GM03348 (cell line): ENCODE measurements around the gene NCOA5.

Experiments used
- DNase-seq: peaks from one replicate; pipeline ENCODE4 v3.0.0; 2012; ENCODE audit warnings: low spot score

NCOA5 gene

DNA sequence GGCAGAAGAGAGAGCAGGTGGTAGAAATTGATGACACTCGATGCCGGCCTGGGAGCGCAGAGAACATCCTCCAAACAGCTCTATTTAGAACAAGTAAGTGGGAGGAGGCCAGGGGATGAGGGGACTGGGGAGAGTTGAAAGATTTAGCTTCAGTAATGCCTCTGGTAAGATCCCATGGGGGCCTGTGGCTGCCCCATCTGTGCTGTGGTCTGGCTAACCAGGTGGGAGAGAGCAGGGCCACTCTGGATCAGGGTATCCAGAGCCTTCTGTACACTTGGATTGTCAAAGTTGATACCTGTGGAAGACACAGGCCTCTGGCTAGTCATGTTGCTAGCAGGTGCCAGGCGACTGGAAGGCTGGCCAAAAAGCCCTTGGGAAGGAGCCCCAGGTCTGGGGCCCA is 27.6 kb downstream of the NCOA5 start:
- DNase-seq: no peak

DNA sequence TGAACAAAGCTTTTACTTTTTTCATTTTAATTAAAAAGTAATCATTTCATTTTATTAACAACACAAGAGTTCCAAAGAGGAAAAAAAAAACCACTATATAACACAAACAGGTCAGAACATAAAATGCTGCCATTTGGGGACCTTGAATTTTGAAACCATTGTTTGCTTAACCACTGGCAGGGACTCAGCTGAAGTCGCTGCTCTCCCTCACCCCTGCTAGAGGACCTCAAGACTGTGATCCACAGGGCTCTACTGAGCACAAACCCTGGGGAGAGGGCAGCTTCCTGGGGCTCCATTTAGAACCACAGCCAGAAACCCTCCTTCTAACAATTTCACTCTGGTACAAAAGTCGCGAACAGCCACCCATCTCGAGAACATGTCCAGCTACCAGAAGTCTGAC is 28.8 kb downstream of the NCOA5 start:
- DNase-seq: no peak

DNA sequence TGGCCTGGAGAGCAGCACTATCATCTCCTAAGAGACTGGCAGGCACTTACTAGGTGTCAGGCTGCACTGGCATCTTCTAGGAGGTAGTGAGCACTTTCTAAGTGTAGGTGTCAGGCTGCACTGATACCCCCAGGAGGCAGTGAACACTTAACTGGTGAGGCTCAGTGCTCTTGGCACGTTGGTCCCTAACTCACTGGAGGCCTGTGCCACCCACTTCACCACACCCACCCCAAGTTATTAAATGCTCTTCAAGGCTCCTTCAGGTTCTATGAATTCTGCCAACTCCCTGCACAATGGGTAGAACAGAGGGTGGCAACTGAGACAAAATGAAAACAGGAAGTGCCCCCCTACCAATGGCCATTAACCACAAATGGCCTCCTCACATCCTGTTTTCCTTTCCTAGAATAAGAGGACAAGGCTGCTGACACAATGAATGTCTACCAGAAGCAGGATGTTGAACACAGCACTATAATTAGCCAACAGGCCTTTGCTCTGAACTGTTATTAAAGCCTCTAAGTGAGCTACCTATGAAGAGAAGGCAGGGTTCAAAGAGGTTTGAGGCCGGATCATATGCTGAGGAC is 29.4 kb downstream of the NCOA5 start:
- no peak for DNase-seq

DNA sequence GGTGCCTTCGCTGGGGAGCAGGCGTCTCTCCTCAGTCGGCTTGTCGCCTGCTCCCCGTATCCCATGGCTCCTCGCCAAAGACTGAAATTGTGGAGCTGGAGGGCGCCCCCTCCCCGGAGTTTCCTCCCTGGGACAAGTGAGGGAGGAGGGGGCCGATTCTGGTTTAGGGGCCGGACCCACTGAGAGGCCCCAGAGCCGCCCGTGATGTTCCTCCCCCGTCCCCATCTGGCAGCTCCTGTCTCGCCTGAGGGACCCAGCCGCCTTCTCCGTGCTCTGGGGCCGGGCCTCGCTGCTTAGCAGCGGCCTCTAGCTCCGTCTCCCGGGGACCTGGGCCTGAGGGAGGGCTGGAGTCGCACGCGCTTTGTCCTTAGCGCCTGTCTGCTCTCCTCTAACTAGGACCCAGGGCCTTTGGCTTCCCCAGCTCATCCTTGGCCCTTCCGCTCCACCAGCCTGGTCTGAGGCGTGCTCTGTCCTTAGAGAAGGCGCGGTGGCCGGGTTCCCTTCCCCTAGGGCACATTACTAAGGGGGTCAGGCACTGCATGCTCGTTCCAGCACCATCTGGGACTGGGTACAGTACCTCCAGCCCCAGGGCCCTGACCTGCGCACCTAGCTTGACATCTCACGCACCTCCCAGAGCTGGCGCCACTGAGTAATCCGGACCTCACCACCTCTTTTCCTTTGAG is 31.0 kb downstream of the NCOA5 start:
- peak; percentile 31 for DNase-seq

DNA sequence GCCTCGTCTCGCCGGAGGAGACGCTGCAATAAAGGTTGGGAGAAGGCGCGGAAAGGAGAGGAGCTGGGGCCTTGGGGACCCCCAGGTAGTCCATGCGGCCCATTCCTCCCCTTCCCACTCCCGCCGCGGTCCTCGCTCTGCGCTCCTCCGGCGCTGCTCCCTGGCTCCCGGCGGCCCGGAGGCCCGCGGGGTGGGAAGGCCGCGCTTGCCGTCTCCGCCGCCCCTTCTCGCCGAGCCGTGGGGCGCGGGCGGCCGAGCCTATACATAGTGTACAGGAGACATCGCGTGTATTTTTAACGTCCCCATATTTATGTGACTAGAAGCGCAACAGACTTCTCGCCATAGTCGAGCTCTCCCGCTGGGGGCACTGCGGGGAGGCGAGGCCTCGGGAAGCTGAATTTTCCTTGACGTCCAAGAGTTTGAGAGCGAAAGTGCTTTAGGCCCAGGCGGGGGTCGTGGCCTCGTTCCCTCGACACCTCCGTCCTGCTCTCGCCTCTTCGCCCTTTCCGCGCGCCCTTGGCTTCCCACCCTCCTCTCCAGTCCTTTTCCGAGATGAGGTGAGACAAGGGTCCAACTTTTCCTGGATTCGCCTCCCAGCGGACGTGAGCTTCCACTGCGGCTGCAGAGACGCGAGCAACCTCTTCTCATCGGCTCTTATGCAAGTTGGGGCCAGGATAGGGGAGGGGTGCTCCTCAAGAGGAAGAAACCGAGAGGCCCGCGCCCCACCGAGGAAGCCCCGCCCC is 31.7 kb downstream of the NCOA5 start:
- DNase-seq: peak; percentile 68

DNA sequence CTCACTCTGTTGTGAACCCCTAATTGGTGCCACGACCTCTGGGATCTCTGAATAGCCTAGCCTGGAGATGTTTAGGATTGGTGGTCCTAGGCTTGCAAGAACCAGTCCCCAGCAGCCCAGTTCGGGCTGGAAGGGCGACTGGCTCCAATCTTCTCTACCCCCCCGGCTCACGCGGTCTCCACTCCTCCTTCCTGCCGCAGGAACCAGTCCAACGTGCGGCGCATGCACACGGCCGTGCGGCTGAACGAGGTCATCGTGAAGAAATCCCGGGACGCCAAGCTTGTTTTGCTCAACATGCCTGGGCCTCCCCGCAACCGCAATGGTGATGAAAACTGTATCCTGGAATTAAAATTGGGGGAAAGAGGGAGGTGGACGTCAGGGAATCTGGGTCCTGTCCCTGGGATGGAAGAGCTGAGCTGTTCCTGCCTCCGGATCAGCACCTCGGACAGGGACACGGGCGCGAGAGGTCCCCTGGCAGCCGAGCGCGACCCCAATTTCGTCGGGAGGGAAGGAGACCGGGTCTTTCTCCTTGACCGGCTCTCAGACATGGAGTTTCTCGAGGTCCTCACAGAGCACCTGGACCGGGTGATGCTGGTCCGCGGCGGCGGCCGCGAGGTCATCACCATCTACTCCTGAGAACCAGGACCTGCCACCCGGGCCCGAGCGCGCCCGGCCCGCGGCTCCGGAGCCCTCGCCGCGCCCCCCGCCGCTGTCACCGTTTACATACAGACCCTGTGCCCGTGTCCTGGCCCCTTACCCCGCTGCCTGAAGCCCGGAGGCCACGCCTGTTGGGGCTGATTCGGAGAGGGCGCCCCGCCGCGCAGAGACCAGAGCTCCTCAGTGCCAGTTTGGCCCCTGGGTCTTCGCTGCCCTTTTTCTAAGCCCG is 32.5 kb downstream of the NCOA5 start:
- peak; percentile 80 for DNase-seq

DNA sequence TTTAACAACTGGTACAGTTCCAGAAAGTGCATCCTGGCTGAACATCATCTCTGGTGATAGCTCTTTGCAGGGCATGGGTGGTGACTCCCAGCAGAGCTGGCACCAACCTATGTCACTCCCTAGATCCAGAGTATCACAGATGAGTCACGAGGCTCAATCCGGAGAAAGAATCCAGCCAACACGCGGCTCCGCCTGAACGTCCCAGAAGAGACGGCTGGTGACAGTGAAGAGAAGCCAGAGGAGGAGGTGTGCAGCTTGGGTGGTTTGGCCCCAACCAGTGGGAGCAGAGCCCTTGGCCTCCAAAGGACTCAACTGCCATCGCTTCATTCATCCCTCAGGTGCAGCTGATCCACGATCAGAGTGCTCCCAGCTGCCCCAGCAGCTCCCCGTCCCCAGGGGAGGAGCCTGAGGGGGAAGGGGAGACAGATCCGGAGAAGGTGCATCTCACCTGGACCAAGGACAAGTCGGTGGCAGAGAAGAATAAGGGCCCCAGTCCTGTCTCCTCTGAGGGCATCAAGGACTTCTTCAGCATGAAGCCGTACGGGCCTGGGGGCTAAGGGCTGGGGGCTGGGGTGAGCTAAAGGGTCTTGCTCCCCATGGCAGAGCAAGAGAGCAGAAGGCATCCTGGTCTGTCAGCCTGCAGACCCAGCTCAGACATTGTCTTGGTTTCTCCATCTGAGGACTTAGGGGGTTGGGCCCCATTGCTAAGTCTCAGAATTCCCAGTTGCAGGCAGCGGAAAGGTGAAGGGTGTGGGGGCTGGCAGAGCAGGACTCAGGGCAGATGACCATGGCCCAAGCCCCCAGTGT is 33.5 kb downstream of the NCOA5 start:
- DNase-seq: no peak

DNA sequence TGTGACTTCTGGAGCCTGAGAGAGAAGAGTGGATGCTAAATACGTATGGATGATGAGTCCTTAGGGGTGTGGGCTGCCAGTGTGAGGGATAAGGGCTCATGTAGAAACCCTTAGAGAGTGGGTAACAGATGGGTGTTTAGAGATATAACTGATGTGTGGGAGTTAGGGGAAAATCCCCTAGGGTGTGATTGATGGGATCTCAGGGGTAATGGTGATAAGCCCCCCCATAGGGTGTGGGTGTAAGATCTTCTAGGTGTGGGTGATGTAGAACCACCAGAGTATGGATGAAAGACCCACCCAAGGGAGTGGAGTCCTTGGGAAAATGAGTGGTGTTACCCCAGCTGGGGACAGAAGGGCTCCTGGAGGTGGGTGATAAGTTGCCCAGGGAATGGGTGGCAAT is 34.5 kb downstream of the NCOA5 start:
- no peak for DNase-seq

DNA sequence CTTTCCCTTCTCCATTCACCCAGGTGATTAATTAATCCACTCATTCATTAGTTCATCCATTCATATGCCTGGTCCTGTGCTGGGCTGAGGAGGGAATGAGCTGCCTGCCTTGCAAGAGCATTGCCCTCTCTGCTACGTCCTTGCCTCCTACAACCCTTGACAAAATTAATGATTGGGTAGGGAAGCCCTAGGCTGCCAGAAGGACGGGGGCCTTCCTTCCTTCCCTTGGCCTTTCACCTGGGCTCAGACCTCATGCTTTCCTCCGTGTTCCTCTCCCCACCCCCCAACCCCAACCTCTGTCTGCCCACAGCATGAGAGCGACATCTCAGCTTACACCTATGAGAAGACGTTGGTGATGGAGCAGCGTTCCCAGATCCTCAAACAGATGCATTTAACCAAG is 35.2 kb downstream of the NCOA5 start:
- DNase-seq: no peak

DNA sequence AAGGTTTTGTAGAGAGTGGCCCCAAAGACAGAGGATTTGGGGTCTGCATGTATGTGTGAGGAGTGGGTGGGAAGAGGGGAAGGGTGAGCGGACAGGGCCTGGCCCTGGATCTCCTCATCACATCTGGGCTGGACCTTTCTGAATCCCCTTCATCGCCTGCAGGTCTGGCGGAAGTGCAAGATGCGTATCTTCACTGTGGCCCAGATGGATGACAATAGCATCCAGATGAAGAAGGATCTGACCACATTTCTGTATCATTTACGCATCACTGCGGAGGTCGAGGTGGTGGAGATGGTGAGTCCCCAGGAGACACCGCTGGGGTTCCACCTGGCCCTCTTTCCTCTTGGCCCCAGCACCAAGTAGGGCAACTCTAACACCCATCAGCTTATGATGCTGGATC is 36.3 kb downstream of the NCOA5 start:
- no peak for DNase-seq

DNA sequence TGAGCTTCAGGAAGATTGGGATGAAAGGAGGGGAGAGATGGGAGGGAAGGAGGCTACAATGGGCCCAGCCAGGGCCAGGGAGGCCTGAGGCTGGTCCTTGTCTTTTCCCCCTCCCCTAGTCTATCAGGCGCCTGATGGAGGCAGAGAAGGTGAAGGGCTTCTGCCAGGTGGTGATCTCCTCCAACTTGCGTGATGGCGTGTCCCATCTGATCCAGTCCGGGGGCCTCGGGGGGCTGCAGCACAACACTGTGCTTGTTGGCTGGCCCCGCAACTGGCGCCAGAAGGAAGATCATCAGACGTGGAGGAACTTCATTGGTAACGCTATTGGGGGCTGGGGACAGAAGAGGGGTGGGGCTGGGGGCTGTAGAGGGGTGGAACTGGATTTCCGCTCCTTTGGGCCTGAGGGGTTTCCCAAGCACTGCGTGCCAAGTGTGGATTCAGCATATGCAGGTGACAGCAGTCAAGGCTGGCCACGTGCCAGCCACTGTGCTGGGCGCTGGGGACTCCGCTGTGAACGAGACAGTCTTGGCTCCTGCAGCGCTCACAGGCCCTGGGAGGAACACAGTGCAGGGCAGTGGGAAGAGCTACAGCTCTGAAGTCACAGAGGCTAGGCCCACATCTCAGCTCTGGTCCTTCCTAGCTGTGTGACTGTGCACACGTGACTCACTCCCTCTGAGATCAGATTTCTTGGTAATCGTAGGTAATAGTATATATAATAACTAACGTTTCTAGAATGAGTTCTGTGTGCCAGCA is 38.0 kb downstream of the NCOA5 start:
- no peak for DNase-seq

DNA sequence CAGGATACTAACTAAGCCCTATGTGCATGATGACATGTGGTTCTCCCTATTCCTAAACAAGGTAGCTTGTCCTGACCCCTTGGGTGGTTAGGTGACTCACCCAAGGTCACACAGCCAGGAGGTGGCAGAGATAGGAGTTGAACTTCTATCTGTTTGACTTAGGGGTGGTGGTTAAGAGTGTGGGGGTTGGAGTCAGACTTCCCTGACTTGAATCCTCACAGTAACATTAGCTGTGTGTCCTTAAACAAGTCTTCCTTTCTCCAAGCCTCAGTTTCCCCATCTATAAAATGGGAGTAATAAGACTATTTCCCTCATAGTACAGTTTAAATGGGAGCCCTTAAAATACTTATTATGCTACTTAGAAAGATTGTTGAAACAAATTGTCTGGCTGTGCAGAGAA is 38.9 kb downstream of the NCOA5 start:
- DNase-seq: no peak

DNA sequence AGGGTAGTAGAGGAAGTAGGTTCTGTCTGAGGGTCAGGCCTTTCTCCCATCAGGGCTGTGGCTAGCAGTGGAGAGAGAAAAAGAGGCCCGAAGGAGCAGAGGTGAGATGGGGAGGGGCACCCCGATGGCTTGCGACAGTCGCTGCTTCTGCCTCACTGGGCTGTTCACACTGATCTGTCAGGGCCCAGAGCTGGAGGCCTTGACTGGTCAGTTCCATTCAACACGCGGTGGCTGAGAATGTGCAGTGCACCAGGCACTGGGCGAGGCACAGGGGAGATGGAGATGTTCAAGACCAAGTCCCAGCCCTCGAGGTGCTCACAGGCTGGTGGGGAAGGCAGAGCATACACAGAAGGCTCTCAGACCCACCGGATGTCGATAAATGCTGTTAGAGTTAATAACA is 39.3 kb downstream of the NCOA5 start:
- DNase-seq: no peak

DNA sequence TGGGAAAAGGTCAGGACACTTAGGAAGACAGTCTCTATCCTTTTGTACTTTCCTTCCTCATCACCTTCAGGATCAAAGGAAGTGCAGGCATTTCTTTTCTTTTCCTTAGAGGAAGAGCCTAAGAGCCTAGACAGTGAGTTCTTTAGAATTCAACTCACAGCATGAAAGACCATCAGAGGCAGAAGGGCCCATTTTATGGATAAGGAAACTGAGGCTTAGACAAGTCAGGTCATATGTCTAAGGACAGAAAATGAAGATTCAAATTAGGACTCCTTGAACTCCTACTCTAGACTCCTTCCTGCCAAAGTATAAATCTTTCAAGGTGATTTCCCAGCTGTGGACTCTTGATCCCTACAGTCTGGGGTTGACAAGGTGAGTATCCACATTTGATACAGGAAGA is 39.9 kb downstream of the NCOA5 start:
- no peak for DNase-seq

DNA sequence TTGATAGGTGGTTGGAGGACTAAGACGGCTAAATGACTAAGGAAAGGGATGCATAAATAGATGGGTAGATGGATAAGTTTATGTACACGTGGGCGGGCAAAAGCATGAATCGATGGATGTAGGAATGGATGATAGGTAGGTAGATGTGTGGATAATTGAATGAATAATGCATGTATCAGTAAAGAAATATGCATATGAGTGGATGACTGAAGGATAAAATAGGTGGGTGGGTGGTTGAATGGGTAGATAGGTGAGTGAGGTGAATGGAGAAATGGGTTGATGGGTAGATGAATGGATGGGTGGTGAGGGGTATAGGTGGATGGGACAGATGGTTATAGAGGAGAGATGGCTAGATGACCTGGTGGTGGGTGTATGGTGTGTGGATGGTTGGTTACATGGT is 40.6 kb downstream of the NCOA5 start:
- no peak for DNase-seq

DNA sequence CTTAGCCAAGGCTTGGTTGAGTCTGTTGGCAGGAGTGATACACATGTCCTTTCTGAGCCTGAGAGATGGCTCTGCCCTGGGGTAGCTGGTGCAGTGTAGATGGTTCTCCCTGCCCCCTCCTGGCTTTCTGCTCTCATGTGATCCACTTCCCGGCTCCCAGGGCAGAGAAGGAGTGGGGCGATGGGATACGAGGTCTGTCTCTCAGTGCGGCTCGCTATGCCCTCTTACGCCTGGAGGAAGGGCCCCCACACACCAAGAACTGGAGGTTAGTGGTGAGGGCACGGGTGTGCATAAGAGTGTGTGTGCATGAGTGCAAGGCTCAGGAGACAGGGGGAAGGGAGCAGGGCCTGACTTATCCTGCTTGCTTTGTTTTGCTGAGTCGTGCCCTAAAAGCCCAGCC is 41.9 kb downstream of the NCOA5 start:
- DNase-seq: no peak

DNA sequence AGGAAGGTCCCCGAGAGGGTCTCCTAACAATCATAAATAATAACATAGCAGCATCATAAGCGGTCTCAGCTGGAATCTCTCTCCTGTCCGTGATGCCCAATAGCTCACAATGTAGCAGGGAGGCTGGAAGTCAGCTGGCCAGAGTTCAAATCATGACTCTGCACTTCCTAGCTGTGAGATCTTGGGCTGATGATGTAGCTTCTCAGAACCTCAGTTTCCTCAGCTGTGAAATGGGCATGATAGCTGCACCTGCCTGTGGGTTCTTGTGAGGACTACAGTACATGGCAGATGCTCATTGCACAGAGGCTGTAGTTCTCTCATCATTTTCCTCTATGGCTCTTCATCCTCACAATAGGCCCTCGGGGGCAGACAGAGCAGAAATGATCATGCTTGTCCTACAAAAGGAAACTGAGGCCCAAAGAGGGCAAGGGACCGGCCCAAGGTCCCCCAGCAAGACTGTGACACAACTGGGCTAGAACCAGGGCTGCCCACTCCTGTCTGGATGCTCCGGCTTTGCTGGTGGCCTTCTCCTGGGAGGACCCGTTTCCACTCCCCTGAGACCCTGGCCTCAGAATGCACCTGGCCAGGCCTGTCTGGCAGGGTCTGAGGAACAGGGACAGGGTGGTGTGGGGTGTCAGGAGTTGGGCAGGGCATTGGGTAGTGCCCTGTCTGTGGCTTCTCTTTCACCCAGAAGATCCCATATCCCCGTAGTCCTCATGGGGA is 43.0 kb downstream of the NCOA5 start:
- no peak for DNase-seq

DNA sequence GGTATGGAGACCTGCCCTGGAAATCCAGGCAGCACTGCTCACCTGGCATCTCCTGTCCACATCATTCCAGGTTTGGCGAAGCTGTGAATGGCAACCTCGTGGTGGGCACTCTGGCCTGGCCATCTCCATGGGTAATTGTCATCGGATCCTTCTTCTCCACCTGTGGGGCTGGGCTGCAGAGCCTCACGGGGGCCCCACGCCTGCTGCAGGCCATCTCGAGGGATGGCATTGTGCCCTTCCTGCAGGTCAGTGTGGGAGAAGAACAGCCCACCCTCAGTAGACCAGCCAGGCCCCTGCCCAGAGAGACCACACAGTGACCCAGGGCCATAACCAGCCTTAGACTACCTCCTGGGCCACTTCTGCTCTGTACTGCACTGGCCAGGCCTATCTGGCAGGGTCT is 44.9 kb downstream of the NCOA5 start:
- DNase-seq: no peak

DNA sequence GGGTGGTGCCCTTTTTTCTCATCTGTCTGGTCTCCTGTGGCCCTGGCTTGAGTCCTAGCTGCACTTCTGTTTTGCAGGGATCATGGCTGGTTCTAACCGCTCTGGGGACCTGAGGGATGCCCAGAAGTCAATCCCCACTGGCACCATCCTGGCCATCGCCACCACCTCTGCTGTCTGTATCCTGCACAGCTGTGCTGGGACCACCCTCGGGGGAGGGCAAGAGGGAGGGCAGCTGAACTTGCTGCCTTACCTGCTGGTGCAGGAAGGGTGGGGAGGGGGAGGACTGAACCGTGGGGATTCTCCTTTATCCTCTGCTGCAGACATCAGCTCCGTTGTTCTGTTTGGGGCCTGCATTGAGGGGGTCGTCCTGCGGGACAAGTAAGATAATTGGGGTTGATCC is 46.2 kb downstream of the NCOA5 start:
- no peak for DNase-seq

DNA sequence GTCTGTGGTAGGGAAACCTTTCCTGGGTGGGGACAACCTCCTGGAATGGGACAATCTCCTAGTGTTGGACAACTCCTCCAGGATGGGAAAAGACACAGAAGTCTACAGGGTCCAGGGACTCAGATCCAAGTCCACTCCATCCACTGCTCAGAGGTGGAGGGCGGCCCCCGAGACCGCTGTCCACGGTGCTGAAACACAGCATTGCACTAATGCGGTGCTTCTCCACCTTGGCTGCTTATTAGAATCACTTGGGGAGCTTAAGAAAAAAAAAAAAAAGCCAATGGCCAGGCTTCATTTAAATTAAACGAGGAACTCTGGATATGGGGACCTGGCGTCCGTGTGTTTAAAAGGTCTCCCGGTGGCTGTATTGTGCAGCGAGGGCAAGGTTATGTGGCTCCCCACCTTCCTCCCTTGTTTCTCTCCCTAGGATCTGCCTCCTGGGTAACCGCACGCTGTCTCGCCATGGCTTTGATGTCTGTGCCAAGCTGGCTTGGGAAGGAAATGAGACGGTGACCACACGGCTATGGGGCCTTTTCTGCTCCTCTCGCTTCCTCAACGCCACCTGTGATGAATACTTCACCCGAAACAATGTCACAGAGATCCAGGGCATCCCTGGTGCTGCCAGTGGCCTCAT is 48.7 kb downstream of the NCOA5 start:
- DNase-seq: peak; percentile 57
